ENCODE data around the gene ABCA2.
A peak's percentile ranks its signal among the peaks of the same experiment; 100 is the strongest.

The ABCA2 gene

GRCh38 chr9:137028263-137029057, 423 bp upstream of the ABCA2 start:
- TF ChIP-seq, protein P1, sequence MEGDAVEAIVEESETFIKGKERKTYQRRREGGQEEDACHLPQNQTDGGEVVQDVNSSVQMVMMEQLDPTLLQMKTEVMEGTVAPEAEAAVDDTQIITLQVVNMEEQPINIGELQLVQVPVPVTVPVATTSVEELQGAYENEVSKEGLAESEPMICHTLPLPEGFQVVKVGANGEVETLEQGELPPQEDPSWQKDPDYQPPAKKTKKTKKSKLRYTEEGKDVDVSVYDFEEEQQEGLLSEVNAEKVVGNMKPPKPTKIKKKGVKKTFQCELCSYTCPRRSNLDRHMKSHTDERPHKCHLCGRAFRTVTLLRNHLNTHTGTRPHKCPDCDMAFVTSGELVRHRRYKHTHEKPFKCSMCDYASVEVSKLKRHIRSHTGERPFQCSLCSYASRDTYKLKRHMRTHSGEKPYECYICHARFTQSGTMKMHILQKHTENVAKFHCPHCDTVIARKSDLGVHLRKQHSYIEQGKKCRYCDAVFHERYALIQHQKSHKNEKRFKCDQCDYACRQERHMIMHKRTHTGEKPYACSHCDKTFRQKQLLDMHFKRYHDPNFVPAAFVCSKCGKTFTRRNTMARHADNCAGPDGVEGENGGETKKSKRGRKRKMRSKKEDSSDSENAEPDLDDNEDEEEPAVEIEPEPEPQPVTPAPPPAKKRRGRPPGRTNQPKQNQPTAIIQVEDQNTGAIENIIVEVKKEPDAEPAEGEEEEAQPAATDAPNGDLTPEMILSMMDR (IDR thresholded peaks at IDR 0.05; ENCODE audit: control insufficient read depth, insufficient read depth, low read depth, low read length, missing control alignments): peak; percentile 49
- peak overlapping the region; percentile 59 for H3K4me3 ChIP-seq (ENCODE audit: control insufficient read depth, low read depth, low read length)
- DNase-seq (ENCODE audit: low read depth): no peak

- peak overlapping the region; percentile 59 for H3K4me3 ChIP-seq (ENCODE audit: control insufficient read depth, low read depth, low read length)
- TF ChIP-seq, protein P1 (IDR thresholded peaks at IDR 0.05; ENCODE audit: control insufficient read depth, insufficient read depth, low read depth, low read length, missing control alignments): no peak
- DNase-seq (ENCODE audit: low read depth): no peak
These were observed 1.2 kb downstream of the ABCA2 start for GRCh38 chr9:137026828-137027227.

- no peak for DNase-seq (ENCODE audit: low read depth)
- TF ChIP-seq, protein P1 (IDR thresholded peaks at IDR 0.05; ENCODE audit: control insufficient read depth, insufficient read depth, low read depth, low read length, missing control alignments): no peak
- no peak overlapping the region for H3K4me3 ChIP-seq (ENCODE audit: control insufficient read depth, low read depth, low read length)
These were observed 1.7 kb downstream of the ABCA2 start for GRCh38 chr9:137026384-137026783.

- TF ChIP-seq, protein P1 (IDR thresholded peaks at IDR 0.05; ENCODE audit: control insufficient read depth, insufficient read depth, low read depth, low read length, missing control alignments): no peak
- H3K4me3 ChIP-seq (ENCODE audit: control insufficient read depth, low read depth, low read length): no peak overlapping the region
- no peak for DNase-seq (ENCODE audit: low read depth)
These were observed 2.5 kb downstream of the ABCA2 start for GRCh38 chr9:137025517-137025966.

DNA sequence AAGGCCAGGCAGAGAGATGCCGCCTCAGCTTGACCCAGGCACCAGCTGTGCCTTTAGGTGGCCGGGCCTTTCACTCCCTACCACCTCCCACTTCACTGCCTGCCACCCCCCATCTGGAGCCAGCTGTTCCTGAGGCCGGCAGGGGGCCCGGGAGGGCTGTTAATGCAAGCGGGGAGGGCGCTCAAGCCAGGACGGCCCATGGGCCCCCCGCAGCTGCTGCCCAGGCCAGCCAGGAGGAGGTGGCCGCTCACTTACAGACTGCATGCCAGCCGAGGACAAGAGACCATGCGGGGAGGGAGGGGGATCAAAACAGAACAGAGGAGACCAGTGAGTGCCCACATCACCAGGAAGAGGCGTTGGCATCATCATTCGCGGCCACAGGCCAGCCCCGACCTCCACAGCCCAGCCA, 4.5 kb downstream of the ABCA2 start:
- TF ChIP-seq, protein P1 (IDR thresholded peaks at IDR 0.05; ENCODE audit: control insufficient read depth, insufficient read depth, low read depth, low read length, missing control alignments): no peak
- no peak for DNase-seq (ENCODE audit: low read depth)
- no peak overlapping the region for H3K4me3 ChIP-seq (ENCODE audit: control insufficient read depth, low read depth, low read length)

- no peak overlapping the region for H3K4me3 ChIP-seq (ENCODE audit: control insufficient read depth, low read depth, low read length)
- TF ChIP-seq, protein P1 (IDR thresholded peaks at IDR 0.05; ENCODE audit: control insufficient read depth, insufficient read depth, low read depth, low read length, missing control alignments): no peak
- no peak for DNase-seq (ENCODE audit: low read depth)
These were observed 4.9 kb downstream of the ABCA2 start for GRCh38 chr9:137023157-137023556.
